ENCODE data around the gene NABP1. TPM values are rescaled to one million over a fixed set of nuclear protein-coding genes. Genes with fewer than 3 reads are reported as not detected.

NABP1 gene
- polyA plus RNA-seq, 1 donor from 2014 or later, result 1.5 TPM

DNA sequence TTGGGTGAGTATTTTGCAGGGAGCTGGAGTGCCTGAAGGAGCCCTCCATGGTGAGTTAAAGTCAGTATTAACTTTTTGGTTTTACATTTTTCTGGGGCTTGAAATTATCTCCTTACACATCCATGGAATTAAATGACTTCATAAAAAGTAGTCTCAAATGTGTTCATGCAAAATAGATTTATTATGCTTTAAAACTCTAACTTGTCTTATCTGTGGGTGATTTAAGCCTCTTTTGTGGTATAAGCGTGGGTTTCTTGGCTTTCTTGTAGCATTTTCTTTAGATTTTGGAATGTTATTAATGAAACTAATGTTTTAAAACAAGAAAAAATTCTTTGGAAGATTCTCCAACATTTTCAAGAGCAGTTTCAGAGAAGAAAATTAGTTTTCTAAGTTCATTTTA is 27.8 kb downstream of the NABP1 start:
- Histone ChIP-seq H3K4me3 (ENCODE audit: low read length) (no peak overlapping the region), H3K4me2 (ENCODE audit: low read length) (no peak overlapping the region), H3K27ac (ENCODE audit: low read length) (no peak overlapping the region), H4K20me1 (ENCODE audit: insufficient read depth) (no peaks in the 10 kb centered on the region), H3F3A (ENCODE audit: insufficient read depth, low read length, poor library complexity, severe bottlenecking) (no peaks in the 10 kb centered on the region), H3K27me3 (ENCODE audit: insufficient read depth, low read depth, low read length) (no peaks in the 10 kb centered on the region), H2AFZ (ENCODE audit: low read depth, low read length) (no peak overlapping the region), H3K79me2 (replicated peaks; ENCODE audit: insufficient read depth, low read length) (no peaks in the 10 kb centered on the region), H3K9me2 (ENCODE audit: insufficient read depth, low read length) (no peaks in the 10 kb centered on the region), H3K9ac (ENCODE audit: low read length) (no peak overlapping the region), H3K9me3 (ENCODE audit: low read length) (no peaks in the 10 kb centered on the region), H3K36me3 (ENCODE audit: insufficient read depth, low read length) (no peaks in the 10 kb centered on the region)
- TF ChIP-seq RAD21 (conservative IDR thresholded peaks at IDR 0.05), result no peak
- TF ChIP-seq, protein P1, sequence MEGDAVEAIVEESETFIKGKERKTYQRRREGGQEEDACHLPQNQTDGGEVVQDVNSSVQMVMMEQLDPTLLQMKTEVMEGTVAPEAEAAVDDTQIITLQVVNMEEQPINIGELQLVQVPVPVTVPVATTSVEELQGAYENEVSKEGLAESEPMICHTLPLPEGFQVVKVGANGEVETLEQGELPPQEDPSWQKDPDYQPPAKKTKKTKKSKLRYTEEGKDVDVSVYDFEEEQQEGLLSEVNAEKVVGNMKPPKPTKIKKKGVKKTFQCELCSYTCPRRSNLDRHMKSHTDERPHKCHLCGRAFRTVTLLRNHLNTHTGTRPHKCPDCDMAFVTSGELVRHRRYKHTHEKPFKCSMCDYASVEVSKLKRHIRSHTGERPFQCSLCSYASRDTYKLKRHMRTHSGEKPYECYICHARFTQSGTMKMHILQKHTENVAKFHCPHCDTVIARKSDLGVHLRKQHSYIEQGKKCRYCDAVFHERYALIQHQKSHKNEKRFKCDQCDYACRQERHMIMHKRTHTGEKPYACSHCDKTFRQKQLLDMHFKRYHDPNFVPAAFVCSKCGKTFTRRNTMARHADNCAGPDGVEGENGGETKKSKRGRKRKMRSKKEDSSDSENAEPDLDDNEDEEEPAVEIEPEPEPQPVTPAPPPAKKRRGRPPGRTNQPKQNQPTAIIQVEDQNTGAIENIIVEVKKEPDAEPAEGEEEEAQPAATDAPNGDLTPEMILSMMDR (IDR thresholded peaks at IDR 0.05; ENCODE audit: poor library complexity, severe bottlenecking), result no peak
- TF ChIP-seq TAF1 (IDR thresholded peaks at IDR 0.05; ENCODE audit: low read depth), result no peak
- TF ChIP-seq EZH2 (IDR thresholded peaks at IDR 0.05; ENCODE audit: borderline replicate concordance, insufficient read depth, low read length, poor library complexity, severe bottlenecking), result no peak
- TF ChIP-seq SMC3 (conservative IDR thresholded peaks at IDR 0.05; ENCODE audit: poor library complexity), result no peak
- TF ChIP-seq, protein P2, sequence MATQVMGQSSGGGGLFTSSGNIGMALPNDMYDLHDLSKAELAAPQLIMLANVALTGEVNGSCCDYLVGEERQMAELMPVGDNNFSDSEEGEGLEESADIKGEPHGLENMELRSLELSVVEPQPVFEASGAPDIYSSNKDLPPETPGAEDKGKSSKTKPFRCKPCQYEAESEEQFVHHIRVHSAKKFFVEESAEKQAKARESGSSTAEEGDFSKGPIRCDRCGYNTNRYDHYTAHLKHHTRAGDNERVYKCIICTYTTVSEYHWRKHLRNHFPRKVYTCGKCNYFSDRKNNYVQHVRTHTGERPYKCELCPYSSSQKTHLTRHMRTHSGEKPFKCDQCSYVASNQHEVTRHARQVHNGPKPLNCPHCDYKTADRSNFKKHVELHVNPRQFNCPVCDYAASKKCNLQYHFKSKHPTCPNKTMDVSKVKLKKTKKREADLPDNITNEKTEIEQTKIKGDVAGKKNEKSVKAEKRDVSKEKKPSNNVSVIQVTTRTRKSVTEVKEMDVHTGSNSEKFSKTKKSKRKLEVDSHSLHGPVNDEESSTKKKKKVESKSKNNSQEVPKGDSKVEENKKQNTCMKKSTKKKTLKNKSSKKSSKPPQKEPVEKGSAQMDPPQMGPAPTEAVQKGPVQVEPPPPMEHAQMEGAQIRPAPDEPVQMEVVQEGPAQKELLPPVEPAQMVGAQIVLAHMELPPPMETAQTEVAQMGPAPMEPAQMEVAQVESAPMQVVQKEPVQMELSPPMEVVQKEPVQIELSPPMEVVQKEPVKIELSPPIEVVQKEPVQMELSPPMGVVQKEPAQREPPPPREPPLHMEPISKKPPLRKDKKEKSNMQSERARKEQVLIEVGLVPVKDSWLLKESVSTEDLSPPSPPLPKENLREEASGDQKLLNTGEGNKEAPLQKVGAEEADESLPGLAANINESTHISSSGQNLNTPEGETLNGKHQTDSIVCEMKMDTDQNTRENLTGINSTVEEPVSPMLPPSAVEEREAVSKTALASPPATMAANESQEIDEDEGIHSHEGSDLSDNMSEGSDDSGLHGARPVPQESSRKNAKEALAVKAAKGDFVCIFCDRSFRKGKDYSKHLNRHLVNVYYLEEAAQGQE (IDR thresholded peaks at IDR 0.05; ENCODE audit: borderline replicate concordance), result no peak
- TF ChIP-seq EP300 (conservative IDR thresholded peaks at IDR 0.05; ENCODE audit: poor library complexity, severe bottlenecking), result no peak

DNA sequence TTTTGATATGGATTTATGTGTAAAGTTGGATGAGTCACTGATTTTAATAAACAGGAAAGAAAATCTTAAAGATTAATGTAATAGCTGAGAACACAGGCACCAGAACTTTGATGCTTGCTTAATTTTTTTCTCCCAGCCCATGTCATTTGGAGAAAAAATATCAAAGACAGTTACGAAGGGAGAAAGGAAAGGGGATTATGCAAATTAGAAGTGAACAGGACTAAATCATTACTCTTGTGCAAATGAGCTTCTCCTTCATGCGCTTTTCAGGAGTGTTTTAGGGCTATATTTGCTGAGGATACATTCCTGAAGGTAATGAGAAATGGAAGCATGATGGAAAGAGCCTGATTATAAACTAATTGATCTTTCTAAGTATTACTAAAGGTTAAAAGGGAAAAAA is 28.9 kb downstream of the NABP1 start:
- no peak overlapping the region for H2AFZ ChIP-seq (ENCODE audit: low read depth, low read length)

More for the DNA sequence above, 28.9 kb downstream of the NABP1 start:
- H3K27ac ChIP-seq (ENCODE audit: low read length), result no peak overlapping the region
- H3K36me3 ChIP-seq (ENCODE audit: insufficient read depth, low read length), result no peaks in the 10 kb centered on the region
- H3K4me3 ChIP-seq (ENCODE audit: low read length), result no peak overlapping the region
- TF ChIP-seq, protein P1 (IDR thresholded peaks at IDR 0.05; ENCODE audit: poor library complexity, severe bottlenecking), result no peak
- TF ChIP-seq, protein P2 (IDR thresholded peaks at IDR 0.05; ENCODE audit: borderline replicate concordance), result no peak
- TF ChIP-seq POLR2AphosphoS5 (IDR thresholded peaks at IDR 0.05), result no peak
- no peak for TF ChIP-seq SMC3 (conservative IDR thresholded peaks at IDR 0.05; ENCODE audit: poor library complexity)
- TF ChIP-seq TAF1 (IDR thresholded peaks at IDR 0.05; ENCODE audit: low read depth), result no peak
- TF ChIP-seq EP300 (conservative IDR thresholded peaks at IDR 0.05; ENCODE audit: poor library complexity, severe bottlenecking), result no peak
- no peak for TF ChIP-seq EZH2 (IDR thresholded peaks at IDR 0.05; ENCODE audit: borderline replicate concordance, insufficient read depth, low read length, poor library complexity, severe bottlenecking)
- TF ChIP-seq MXI1 (conservative IDR thresholded peaks at IDR 0.05; ENCODE audit: poor library complexity, severe bottlenecking), result no peak
- no peak for TF ChIP-seq RAD21 (conservative IDR thresholded peaks at IDR 0.05)
- no peak overlapping the region for H3K4me2 ChIP-seq (ENCODE audit: low read length)
- H3F3A ChIP-seq (ENCODE audit: insufficient read depth, low read length, poor library complexity, severe bottlenecking), result no peaks in the 10 kb centered on the region
- H3K9ac ChIP-seq (ENCODE audit: low read length), result no peak overlapping the region
- H3K9me3 ChIP-seq (ENCODE audit: low read length), result no peaks in the 10 kb centered on the region
- no peaks in the 10 kb centered on the region for H3K79me2 ChIP-seq (replicated peaks; ENCODE audit: insufficient read depth, low read length)
- H3K9me2 ChIP-seq (ENCODE audit: insufficient read depth, low read length), result no peaks in the 10 kb centered on the region
- no peaks in the 10 kb centered on the region for H4K20me1 ChIP-seq (ENCODE audit: insufficient read depth)
- H3K27me3 ChIP-seq (ENCODE audit: insufficient read depth, low read depth, low read length), result no peaks in the 10 kb centered on the region

Measured in neural cell (in vitro differentiated cells).